GM12878 (cell line): ENCODE measurements around the gene DOCK1. TPM values are rescaled to one million over a fixed set of nuclear protein-coding genes. Genes with fewer than 3 reads are reported as not detected.

Source experiments
- ATAC-seq: fragments of 200-7000 bp; cut with Tn5 transposase; 3 replicates; pipeline ENCODE4 v1.9.1; 2020; ENCODE audit warnings: mild to moderate bottlenecking, moderate library complexity
- BruUV-seq: library from RNA; stranded (reverse); fragments of 400-500 nt; replicated peaks from 2 replicates; lab custom pipeline; 2021; lab: Mats Ljungman, UMichigan
- CTCF ChIA-PET: fragments of 300-600 bp; sonication (Branson Sonifier 250); formaldehyde crosslinking; extraction: SDS; loops from one replicate; lab custom pipeline; 2021; ENCODE audit warnings: inconsistent platforms; lab: Yijun Ruan, JAX
- POLR2A ChIA-PET: fragments of 350-600 bp; formaldehyde crosslinking; extraction: SDS; loops from one replicate; lab custom pipeline; 2021; ENCODE audit warnings: inconsistent platforms; lab: Charles Lee
- RAD21 ChIA-PET: fragments of 300-600 bp; sonication (Branson Sonifier 250); formaldehyde crosslinking; loops from one replicate; lab custom pipeline; 2023; ENCODE audit warnings: antibody characterized with exemption; ENCODE audit not compliant: unreplicated experiment; lab: Charles Lee
- SMC1A ChIA-PET: fragments of 300-600 bp; sonication (Branson Sonifier 250); formaldehyde crosslinking; loops from one replicate; lab custom pipeline; 2023; ENCODE audit not compliant: unreplicated experiment, uncharacterized antibody; lab: Charles Lee
- DNase-seq: peaks from one replicate; pipeline ENCODE4 v3.0.0-alpha.2; 2011; ENCODE audit warnings: low read depth, low spot score
- FAIRE-seq: peaks from 3 replicates; lab custom pipeline; 2011; peaks lifted over from hg19 to GRCh38; lab: Jason Lieb, UNC
- H2AFZ ChIP-seq: 2 replicates; pipeline ENCODE4 v1.6.0; 2011; ENCODE audit warnings: low read depth, low read length, control low read depth; ENCODE audit not compliant: control insufficient read depth
- H3K27ac ChIP-seq: 2 replicates; pipeline ENCODE4 v1.5.1; 2011; ENCODE audit warnings: control low read depth; ENCODE audit not compliant: control insufficient read depth, insufficient read depth
- H3K27me3 ChIP-seq, 2 experiments: replicated peaks in 1 of 2; 2 replicates each; pipeline versions ENCODE4 v1.6.0 to v1.6.1; 2011; ENCODE audit warnings: low read length in 1 of 2; ENCODE audit not compliant: control insufficient read depth in 2 of 2, insufficient read depth in 2 of 2
- H3K36me3 ChIP-seq, 2 experiments: 2 replicates each; pipeline ENCODE4 v1.5.1; 2011; ENCODE audit warnings: low read length in 1 of 2; ENCODE audit not compliant: control insufficient read depth in 2 of 2, insufficient read depth in 2 of 2
- H3K4me1 ChIP-seq: 2 replicates; pipeline ENCODE4 v1.6.1; 2011; ENCODE audit warnings: mild to moderate bottlenecking, low read length, moderate library complexity, mixed read lengths; ENCODE audit not compliant: control insufficient read depth, insufficient read depth
- H3K4me2 ChIP-seq: 2 replicates; pipeline ENCODE4 v1.6.0; 2011; ENCODE audit warnings: control low read depth; ENCODE audit not compliant: control insufficient read depth, insufficient read depth
- H3K4me3 ChIP-seq: fragments of 200-600 bp; sonication (generic); 2 replicates; pipeline ENCODE4 v1.5.1; 2016
- H3K79me2 ChIP-seq: 2 replicates; pipeline ENCODE4 v1.6.0; 2011; ENCODE audit warnings: low read length; ENCODE audit not compliant: control insufficient read depth, insufficient read depth
- H3K9ac ChIP-seq: 2 replicates; pipeline ENCODE4 v1.8.0; 2011; ENCODE audit warnings: low read length, control low read depth, mixed read lengths; ENCODE audit not compliant: control insufficient read depth, insufficient read depth
- H3K9me3 ChIP-seq: replicated peaks from 3 replicates; pipeline ENCODE4 v1.5.1; 2011; ENCODE audit warnings: mild to moderate bottlenecking, low read length; ENCODE audit not compliant: control insufficient read depth, insufficient read depth
- H4K20me1 ChIP-seq: 2 replicates; pipeline ENCODE4 v1.6.0; 2011; ENCODE audit not compliant: control insufficient read depth, insufficient read depth
- GATAD2B ChIP-seq: fragments of 450-650 bp; conservative IDR thresholded peaks from 2 replicates; pipeline ENCODE4 v1.6.1; 2017; ENCODE audit warnings: low read depth, mild to moderate bottlenecking, moderate library complexity
- HCFC1 ChIP-seq: fragments of 150-350 bp; IDR thresholded peaks from 2 replicates; pipeline ENCODE4 v1.6.1; 2014; ENCODE audit warnings: low read length
- HDAC2 ChIP-seq: fragments of 200-600 bp; sonication (generic); IDR thresholded peaks from 2 replicates; pipeline ENCODE4 v1.6.1; 2017
- IRF5 ChIP-seq: fragments of 450-650 bp; IDR thresholded peaks from 2 replicates; pipeline ENCODE4 v1.6.1; 2017; ENCODE audit warnings: borderline replicate concordance
- JUND ChIP-seq: IDR thresholded peaks from 2 replicates; pipeline ENCODE4 v1.6.1; 2012; ENCODE audit warnings: low read depth, mild to moderate bottlenecking, low read length, improper control_type of control experiment, moderate library complexity
- MYC ChIP-seq: IDR thresholded peaks from 2 replicates; pipeline ENCODE4 v1.6.1; 2011; ENCODE audit warnings: mild to moderate bottlenecking, low read length, moderate library complexity, inconsistent platforms; ENCODE audit not compliant: insufficient read depth, insufficient replicate concordance, insufficient read length, severe bottlenecking
- NRF1 ChIP-seq: conservative IDR thresholded peaks from 2 replicates; pipeline ENCODE4 v1.6.1; 2011; ENCODE audit warnings: mild to moderate bottlenecking, low read depth, low read length, improper control_type of control experiment
- POLR2A ChIP-seq: IDR thresholded peaks from 2 replicates; pipeline ENCODE4 v1.6.1; 2011; ENCODE audit warnings: low read depth, mild to moderate bottlenecking, low read length
- RB1 ChIP-seq: fragments of 450-650 bp; formaldehyde crosslinking; IDR thresholded peaks from 2 replicates; pipeline ENCODE4 v1.6.1; 2017; ENCODE audit warnings: mild to moderate bottlenecking, borderline replicate concordance
- RFX5 ChIP-seq: IDR thresholded peaks from 2 replicates; pipeline ENCODE4 v1.6.1; 2011; ENCODE audit warnings: low read depth, low read length, improper control_type of control experiment
- RUNX3 ChIP-seq: IDR thresholded peaks from 2 replicates; pipeline ENCODE4 v1.6.1; 2012; ENCODE audit warnings: low read length, inconsistent platforms
- SREBF1 ChIP-seq: IDR thresholded peaks from 2 replicates; pipeline ENCODE4 v1.6.1; 2012; ENCODE audit warnings: mild to moderate bottlenecking, low read length
- SREBF2 ChIP-seq: IDR thresholded peaks from 2 replicates; pipeline ENCODE4 v1.6.1; 2012; ENCODE audit warnings: mild to moderate bottlenecking, low read length
- TCF12 ChIP-seq: IDR thresholded peaks from 2 replicates; pipeline ENCODE4 v1.6.1; 2011; ENCODE audit warnings: low read depth, mild to moderate bottlenecking, low read length
- ZNF207 ChIP-seq: fragments of 450-650 bp; IDR thresholded peaks from 2 replicates; pipeline ENCODE4 v1.6.1; 2014; ENCODE audit warnings: antibody characterized with exemption, mild to moderate bottlenecking, borderline replicate concordance
- ZNF24 ChIP-seq: fragments of 450-650 bp; IDR thresholded peaks from 2 replicates; pipeline ENCODE4 v1.6.1; 2017; ENCODE audit warnings: antibody characterized with exemption, mild to moderate bottlenecking
- ZNF622 ChIP-seq: fragments of 450-650 bp; IDR thresholded peaks from 2 replicates; pipeline ENCODE4 v1.6.1; 2017; ENCODE audit warnings: mild to moderate bottlenecking, inconsistent platforms
- ZZZ3 ChIP-seq: IDR thresholded peaks from 2 replicates; pipeline ENCODE4 v1.6.1; 2011; ENCODE audit warnings: low read depth; ENCODE audit not compliant: control insufficient read depth, insufficient read length
- WGBS: methylation state at CpG from one replicate; pipeline ENCODE4 v1.1.6; 2016; ENCODE audit warnings: low lambda C conversion rate; ENCODE audit not compliant: insufficient replicate concordance, insufficient coverage; ENCODE audit errors: missing lambda C conversion rate; 5-methylcytosine and 5-hydroxymethylcytosine counted together
- in situ Hi-C: fragments of 300-500 bp; cut with MboI; formaldehyde crosslinking; loops from 9 replicates; pipeline ENCODE4 v1.14.3; 2018; ENCODE audit warnings: mixed read lengths
- intact Hi-C: fragments of 100-400 bp; cut with micrococcal nuclease; formaldehyde crosslinking; loops from one replicate; pipeline ENCODE4 v1.14.2; 2022; ENCODE audit not compliant: unreplicated experiment
- polyA plus RNA-seq, 11 experiments: library from polyadenylated mRNA; depleted of rRNA in 4 of 11; unstranded in 6 of 11; stranded (reverse) in 5 of 11; fragments of >200 nt; fragmentation: Nextera tagmentation in 4 of 11; fragmentation: Illumina TruSeq in 1 of 11; extraction: Ambion mirVana in 4 of 11; extraction: Trizol in 1 of 11; gene quantifications; 1 replicate in 1 of 11; 2 replicates in 10 of 11; pipeline versions ENCODE4 v1.2.1 to v1.2.3, GENCODE V29; 2011 to 2016; ENCODE audit warnings: inconsistent platforms in 2 of 11, missing spikeins in 2 of 11, low read depth in 1 of 11
- total RNA-seq, 4 experiments: library from RNA; depleted of rRNA in 3 of 4; stranded (reverse); fragments of >200 nt in 3 of 4; fragmentation: Illumina TruSeq in 1 of 4; extraction: Trizol in 1 of 4; gene quantifications; 2 replicates each; pipeline versions ENCODE4 v1.2.1 to v1.2.3, GENCODE V29; 2013 to 2021
- TF ChIP-seq, protein P1 (sequence below): IDR thresholded peaks from 2 replicates; pipeline ENCODE4 v1.6.1; 2012; ENCODE audit warnings: low read depth, low read length, improper control_type of control experiment
- TF ChIP-seq, protein P2 (sequence below): fragments of 150-350 bp; IDR thresholded peaks from 2 replicates; pipeline ENCODE4 v1.6.1; 2016; ENCODE audit warnings: low read depth, low read length

DOCK1 gene
- total and polyA plus RNA-seq, 10 of the 15 experiments (the other 5 are each of a cell fraction or from before 2014, with no cell fraction given), result 0.05 to 0.18 TPM; not detected in 8

DNA sequence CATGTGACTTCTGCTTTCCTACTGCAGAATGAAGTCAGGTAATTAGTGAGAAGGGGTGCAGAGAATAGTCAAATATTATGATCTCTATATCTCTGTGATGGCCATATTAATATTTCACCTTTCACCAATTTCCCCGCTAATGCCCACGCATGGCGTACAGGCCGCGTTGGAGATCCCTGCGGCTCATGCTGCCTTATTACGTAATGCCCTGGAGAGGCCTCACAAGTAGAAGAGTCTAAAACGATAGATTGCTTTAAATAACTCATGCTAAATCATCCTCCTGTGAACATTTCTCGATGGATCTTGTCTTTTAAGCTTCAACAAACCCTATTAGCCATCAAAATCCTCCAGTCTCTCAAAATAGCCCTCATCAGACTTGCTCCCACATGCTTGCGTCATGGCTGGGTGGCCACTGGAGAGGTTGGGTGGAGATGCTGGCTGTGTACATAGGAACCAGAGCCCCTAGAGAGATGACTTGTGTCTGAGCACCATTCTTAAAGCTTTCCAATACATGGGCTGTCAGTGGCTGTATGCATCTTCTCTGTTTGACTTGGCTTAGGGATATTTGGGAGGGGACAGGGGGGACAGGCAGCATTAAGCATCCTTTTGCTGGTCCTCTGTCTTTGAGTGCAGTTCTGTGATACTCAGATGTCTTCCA is 370.7 kb downstream of the DOCK1 start:
- in situ Hi-C loops, result no loop called here
- no peaks in the 10 kb centered on the region for H4K20me1 ChIP-seq
- RAD21 ChIA-PET, result no interaction called here

More for the DNA sequence above, 370.7 kb downstream of the DOCK1 start:
- no TSS peak for BruUV-seq
- Histone ChIP-seq H3K79me2 (no peaks in the 10 kb centered on the region), H3K9ac (no peak overlapping the region), H3K9me3 (no peaks in the 10 kb centered on the region), H2AFZ (no peak overlapping the region), H3K4me1 (no peaks in the 10 kb centered on the region), H3K27ac (no peak overlapping the region), H3K27me3 (no peaks in the 10 kb centered on the region), H3K4me2 (no peak overlapping the region), H3K4me3 (no peak overlapping the region), H3K36me3 (no peaks in the 10 kb centered on the region)
- no peak for ATAC-seq
- TF ChIP-seq HCFC1, result no peak
- TF ChIP-seq ZNF622, result no peak
- no peak for TF ChIP-seq JUND
- TF ChIP-seq ZZZ3, result no peak
- TF ChIP-seq POLR2A, result no peak
- no peak for TF ChIP-seq RUNX3
- no peak for TF ChIP-seq SREBF1
- TF ChIP-seq NRF1, result no peak
- TF ChIP-seq ZNF24, result no peak
- no peak for TF ChIP-seq MYC
- TF ChIP-seq GATAD2B, result no peak
- no peak for TF ChIP-seq SREBF2
- TF ChIP-seq HDAC2, result no peak
- TF ChIP-seq TCF12, result no peak
- no peak for TF ChIP-seq ZNF207
- no peak for TF ChIP-seq RFX5
- TF ChIP-seq, protein P1, sequence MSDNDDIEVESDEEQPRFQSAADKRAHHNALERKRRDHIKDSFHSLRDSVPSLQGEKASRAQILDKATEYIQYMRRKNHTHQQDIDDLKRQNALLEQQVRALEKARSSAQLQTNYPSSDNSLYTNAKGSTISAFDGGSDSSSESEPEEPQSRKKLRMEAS, result no peak
- no peak for TF ChIP-seq IRF5
- TF ChIP-seq RB1, result no peak
- TF ChIP-seq, protein P2, sequence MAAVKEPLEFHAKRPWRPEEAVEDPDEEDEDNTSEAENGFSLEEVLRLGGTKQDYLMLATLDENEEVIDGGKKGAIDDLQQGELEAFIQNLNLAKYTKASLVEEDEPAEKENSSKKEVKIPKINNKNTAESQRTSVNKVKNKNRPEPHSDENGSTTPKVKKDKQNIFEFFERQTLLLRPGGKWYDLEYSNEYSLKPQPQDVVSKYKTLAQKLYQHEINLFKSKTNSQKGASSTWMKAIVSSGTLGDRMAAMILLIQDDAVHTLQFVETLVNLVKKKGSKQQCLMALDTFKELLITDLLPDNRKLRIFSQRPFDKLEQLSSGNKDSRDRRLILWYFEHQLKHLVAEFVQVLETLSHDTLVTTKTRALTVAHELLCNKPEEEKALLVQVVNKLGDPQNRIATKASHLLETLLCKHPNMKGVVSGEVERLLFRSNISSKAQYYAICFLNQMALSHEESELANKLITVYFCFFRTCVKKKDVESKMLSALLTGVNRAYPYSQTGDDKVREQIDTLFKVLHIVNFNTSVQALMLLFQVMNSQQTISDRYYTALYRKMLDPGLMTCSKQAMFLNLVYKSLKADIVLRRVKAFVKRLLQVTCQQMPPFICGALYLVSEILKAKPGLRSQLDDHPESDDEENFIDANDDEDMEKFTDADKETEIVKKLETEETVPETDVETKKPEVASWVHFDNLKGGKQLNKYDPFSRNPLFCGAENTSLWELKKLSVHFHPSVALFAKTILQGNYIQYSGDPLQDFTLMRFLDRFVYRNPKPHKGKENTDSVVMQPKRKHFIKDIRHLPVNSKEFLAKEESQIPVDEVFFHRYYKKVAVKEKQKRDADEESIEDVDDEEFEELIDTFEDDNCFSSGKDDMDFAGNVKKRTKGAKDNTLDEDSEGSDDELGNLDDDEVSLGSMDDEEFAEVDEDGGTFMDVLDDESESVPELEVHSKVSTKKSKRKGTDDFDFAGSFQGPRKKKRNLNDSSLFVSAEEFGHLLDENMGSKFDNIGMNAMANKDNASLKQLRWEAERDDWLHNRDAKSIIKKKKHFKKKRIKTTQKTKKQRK, result no peak
- POLR2A ChIA-PET, result no interaction called here
- SMC1A ChIA-PET, result no interaction called here
- DNase-seq, result no peak
- WGBS, result 58% methylated on average over 10 of the region's 10 CpGs
- intact Hi-C loops, result no loop called here
- no peak for FAIRE-seq
- CTCF ChIA-PET, result no interaction called here
